Tibial nerve (tissue), 4 donors: ENCODE measurements around the gene KLHL35. TPM values are rescaled to one million over a fixed set of nuclear protein-coding genes. Genes with fewer than 3 reads are reported as not detected.

Source experiments
- DNase-seq, 2 donors: peaks; one replicate each; pipeline ENCODE4 v3.0.0-alpha.2; 2019; ENCODE audit warnings: low spot score in 2 of 2
- H3K27ac ChIP-seq, 4 donors: fragments of 200-600 bp; sonication (generic) in 3 of 4; one replicate each; pipeline ENCODE4 v1.5.1; 2017 to 2019; ENCODE audit warnings: mild to moderate bottlenecking in 1 of 4
- H3K27me3 ChIP-seq, 2 donors: fragments of 200-600 bp; sonication (generic) in 1 of 2; one replicate each; pipeline versions ENCODE4 v1.5.1 to v1.6.0; 2017 to 2019
- H3K36me3 ChIP-seq, 3 donors: fragments of 200-600 bp; sonication (generic); one replicate each; pipeline ENCODE4 v1.5.1; 2018 to 2019
- H3K4me1 ChIP-seq, 4 donors: fragments of 200-600 bp; sonication (generic) in 3 of 4; one replicate each; pipeline ENCODE4 v1.5.1; 2017 to 2019
- H3K4me3 ChIP-seq, 4 donors: fragments of 200-600 bp; sonication (generic) in 3 of 4; one replicate each; pipeline ENCODE4 v1.5.1; 2017 to 2019; ENCODE audit warnings: mild to moderate bottlenecking in 1 of 4, moderate library complexity in 1 of 4
- H3K9me3 ChIP-seq, 4 donors: fragments of 200-600 bp; sonication (generic) in 3 of 4; one replicate each; pipeline ENCODE4 v1.5.1; 2017 to 2019
- EP300 ChIP-seq, 2 donors: sonication (generic); formaldehyde crosslinking; IDR thresholded peaks; one replicate each; pipeline ENCODE4 v1.6.1; 2017; ENCODE audit warnings: antibody characterized with exemption in 2 of 2, mild to moderate bottlenecking in 1 of 2
- POLR2A ChIP-seq, 2 donors: fragments of 450-650 bp; IDR thresholded peaks; one replicate each; pipeline ENCODE4 v1.6.1; 2017; ENCODE audit warnings: antibody characterized with exemption in 2 of 2, mild to moderate bottlenecking in 2 of 2, moderate library complexity in 2 of 2
- WGBS, 2 donors: methylation state at CpG; one replicate each; pipeline ENCODE4 v1.1.5; 2018; 5-methylcytosine and 5-hydroxymethylcytosine counted together
- total RNA-seq, 4 donors: library from RNA; depleted of rRNA; stranded (reverse); fragments of >200 nt; gene quantifications; one replicate each; pipeline ENCODE4 v1.1.0, GENCODE V29; 2016
- TF ChIP-seq, protein P1 (sequence below), 5 experiments: fragments of 200-600 bp in 3 of 5; fragments of 450-650 bp in 2 of 5; sonication (generic) in 3 of 5; IDR thresholded peaks; one replicate each; pipeline ENCODE4 v1.5.1; 2016 to 2019; ENCODE audit warnings: antibody characterized with exemption in 5 of 5, mild to moderate bottlenecking in 3 of 5, moderate library complexity in 2 of 5

KLHL35 gene
- total RNA-seq, 4 donors from 2014 or later = 3.0 to 11.1 (median 6.6) TPM

DNA sequence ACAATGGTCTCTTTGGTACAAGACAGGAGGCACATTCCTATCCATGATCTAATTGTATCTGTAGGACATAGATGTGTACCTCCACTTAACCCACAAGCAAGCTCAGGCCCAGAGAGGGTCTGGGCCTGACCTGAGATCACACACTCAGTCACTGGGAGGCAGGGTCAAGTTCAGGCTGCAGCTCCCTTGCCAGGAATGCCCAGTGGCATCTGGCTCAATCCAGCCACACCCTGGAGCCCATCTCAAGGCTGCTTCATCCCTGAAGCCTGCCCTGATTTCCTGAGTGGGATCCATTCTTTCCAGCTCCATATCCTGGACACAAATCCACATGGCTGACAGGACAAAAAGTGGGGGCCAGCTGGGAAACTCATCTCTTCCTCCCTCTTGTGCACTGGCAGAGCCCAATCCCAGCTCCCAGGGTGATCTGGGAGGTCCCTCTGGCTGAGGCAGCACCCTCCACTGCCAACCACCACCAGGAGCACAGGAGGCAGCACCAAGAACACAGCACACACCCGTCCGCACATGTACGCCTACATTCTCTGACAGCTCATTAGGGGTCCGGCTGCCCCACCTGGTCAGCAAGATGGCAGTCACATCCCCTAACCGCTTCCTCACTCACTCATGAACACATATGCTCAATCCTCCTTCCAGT lies 39.2 kb upstream of the KLHL35 start:
- TF ChIP-seq POLR2A (IDR thresholded peaks at IDR 0.05) = no peak
- TF ChIP-seq EP300 (IDR thresholded peaks at IDR 0.05) = no peak
- TF ChIP-seq, protein P1, sequence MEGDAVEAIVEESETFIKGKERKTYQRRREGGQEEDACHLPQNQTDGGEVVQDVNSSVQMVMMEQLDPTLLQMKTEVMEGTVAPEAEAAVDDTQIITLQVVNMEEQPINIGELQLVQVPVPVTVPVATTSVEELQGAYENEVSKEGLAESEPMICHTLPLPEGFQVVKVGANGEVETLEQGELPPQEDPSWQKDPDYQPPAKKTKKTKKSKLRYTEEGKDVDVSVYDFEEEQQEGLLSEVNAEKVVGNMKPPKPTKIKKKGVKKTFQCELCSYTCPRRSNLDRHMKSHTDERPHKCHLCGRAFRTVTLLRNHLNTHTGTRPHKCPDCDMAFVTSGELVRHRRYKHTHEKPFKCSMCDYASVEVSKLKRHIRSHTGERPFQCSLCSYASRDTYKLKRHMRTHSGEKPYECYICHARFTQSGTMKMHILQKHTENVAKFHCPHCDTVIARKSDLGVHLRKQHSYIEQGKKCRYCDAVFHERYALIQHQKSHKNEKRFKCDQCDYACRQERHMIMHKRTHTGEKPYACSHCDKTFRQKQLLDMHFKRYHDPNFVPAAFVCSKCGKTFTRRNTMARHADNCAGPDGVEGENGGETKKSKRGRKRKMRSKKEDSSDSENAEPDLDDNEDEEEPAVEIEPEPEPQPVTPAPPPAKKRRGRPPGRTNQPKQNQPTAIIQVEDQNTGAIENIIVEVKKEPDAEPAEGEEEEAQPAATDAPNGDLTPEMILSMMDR (IDR thresholded peaks at IDR 0.05) = no peak
- H3K36me3 ChIP-seq = no peaks in the 10 kb centered on the region
- no peak for DNase-seq
- H3K27me3 ChIP-seq = no peaks in the 10 kb centered on the region
- no peak overlapping the region for H3K4me3 ChIP-seq
- H3K4me1 ChIP-seq = peaks cover 0 to 60% (median 24%) of the 10 kb centered on the region in 4 donors
- no peaks in the 10 kb centered on the region for H3K9me3 ChIP-seq
- WGBS, 2 donors = 91 to 92% methylated on average over 5 of the region's 5 CpGs
- H3K27ac ChIP-seq = peak overlapping the region in 1 of 4 donors; percentile 9

DNA sequence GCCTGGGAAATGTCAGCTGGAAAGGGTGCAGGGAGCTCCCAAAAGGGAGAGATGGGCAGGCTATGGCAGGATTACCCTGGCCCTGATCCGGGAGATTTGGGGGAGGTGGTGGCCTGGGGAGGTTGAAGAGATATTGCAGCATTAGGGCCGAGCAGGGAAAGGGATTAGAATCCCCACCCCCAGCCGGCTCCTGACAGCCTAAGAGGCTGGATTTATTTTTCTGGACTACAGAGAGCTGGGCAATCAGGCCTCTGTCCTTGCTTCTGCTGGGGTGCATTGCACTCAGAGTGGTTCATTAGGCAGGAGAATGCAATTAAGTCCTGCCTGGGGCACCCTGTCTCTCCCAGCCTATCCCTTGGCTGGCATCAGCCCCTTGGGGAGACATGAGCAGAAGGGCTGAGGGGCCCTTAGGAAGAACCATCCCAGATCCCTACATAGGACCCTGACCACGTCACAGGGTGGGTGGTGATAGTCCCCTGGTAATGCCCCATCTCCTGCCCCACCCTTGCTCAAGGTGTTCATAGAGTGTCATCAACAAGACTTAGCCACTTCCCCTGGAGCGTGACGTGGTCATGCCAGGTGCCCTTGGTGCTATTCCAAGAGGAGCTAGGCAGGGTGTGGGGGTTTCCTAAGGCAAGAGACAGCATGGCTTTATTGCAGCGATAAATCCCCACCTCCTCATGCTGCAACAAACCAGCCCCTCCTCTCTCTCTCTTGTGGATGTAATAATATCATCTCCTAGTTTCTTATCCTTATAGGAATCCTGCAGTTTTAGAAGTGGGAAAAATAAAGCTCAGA lies 38.4 kb upstream of the KLHL35 start:
- Histone ChIP-seq H3K36me3 (no peaks in the 10 kb centered on the region), H3K4me1 (peaks cover 0 to 60% (median 20%) of the 10 kb centered on the region in 4 donors), H3K27me3 (no peaks in the 10 kb centered on the region), H3K27ac (no peak overlapping the region), H3K4me3 (no peak overlapping the region), H3K9me3 (no peaks in the 10 kb centered on the region)
- WGBS, 2 donors = 71 to 72% methylated on average over 7 of the region's 7 CpGs
- TF ChIP-seq, protein P1 (IDR thresholded peaks at IDR 0.05) = no peak
- TF ChIP-seq POLR2A (IDR thresholded peaks at IDR 0.05) (no peak), EP300 (IDR thresholded peaks at IDR 0.05) (no peak)
- DNase-seq = no peak

DNA sequence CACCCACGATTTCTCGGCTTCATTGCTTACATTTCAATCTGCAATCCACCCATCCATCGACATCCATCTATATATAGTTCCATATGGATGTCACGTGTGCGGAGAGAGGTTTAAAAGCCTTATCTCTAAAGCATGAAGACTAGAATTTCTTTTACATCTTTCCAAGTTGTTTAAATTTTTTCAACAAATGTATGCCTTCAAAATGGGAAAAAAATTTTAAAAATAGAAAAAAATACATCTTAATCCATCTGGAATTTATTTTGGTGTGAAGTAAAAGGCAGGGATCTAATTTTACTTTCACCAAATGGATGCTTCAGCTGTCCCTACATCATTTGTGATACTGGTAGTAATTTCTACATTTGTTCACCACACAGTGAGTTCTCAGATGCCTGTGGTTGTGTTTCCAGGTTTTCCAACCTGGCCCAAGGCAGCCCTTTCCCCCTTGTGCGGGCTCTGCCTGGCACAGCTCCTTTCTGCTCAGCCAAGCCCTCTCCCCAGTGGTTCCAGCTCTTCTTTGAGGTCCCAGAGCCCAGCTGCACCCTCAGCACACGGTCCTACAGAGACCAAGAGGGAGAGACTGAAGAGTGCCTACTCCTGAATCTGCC lies 37.6 kb upstream of the KLHL35 start:
- Histone ChIP-seq H3K4me1 (peaks cover 0 to 60% (median 12%) of the 10 kb centered on the region in 4 donors), H3K4me3 (no peak overlapping the region), H3K9me3 (no peaks in the 10 kb centered on the region), H3K27me3 (no peaks in the 10 kb centered on the region), H3K36me3 (no peaks in the 10 kb centered on the region), H3K27ac (no peak overlapping the region)
- TF ChIP-seq POLR2A (IDR thresholded peaks at IDR 0.05) = no peak
- TF ChIP-seq, protein P1 (IDR thresholded peaks at IDR 0.05) = no peak
- TF ChIP-seq EP300 (IDR thresholded peaks at IDR 0.05) = no peak
- WGBS, 2 donors = 76 to 83% methylated on average over 7 of the region's 7 CpGs
- DNase-seq = no peak

DNA sequence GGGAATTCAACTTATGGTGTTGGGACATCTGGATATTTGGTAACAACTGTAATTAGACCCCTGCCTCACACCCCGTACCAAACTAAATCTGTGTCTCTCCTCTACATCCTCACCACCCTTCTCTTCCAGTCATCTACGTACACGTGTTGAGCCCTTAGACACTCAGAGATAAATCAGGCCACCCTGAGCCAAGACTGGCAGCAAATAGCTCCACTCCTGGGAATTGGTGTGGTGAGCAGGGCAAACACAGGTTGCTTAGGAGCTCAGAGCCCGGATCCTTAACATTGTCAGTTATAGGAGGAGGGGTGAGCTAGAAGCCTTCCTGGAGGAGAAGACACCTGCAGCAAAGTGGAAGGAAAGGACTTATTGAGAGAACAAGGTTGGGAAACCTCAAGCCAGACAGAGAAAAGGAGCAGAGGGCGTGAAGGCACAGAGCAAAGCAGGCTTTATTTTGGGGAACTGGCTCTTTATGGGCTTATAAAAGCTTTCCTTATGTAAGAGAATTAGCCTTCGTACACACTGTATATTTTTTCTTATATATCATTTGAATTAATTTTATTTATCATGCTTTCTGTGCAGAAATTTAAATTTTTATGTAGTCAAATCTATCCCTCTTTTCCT lies 36.9 kb upstream of the KLHL35 start:
- Histone ChIP-seq H3K36me3 (no peaks in the 10 kb centered on the region), H3K27ac (peak overlapping the region in 1 of 4 donors; percentile 61), H3K4me1 (peaks cover 0 to 58% (median 8%) of the 10 kb centered on the region in 4 donors), H3K9me3 (no peaks in the 10 kb centered on the region), H3K27me3 (no peaks in the 10 kb centered on the region), H3K4me3 (no peak overlapping the region)
- WGBS, 2 donors = 67 to 72% methylated on average over 6 of the region's 6 CpGs
- no peak for DNase-seq
- TF ChIP-seq, protein P1 (IDR thresholded peaks at IDR 0.05) = no peak
- no peak for TF ChIP-seq EP300 (IDR thresholded peaks at IDR 0.05)
- no peak for TF ChIP-seq POLR2A (IDR thresholded peaks at IDR 0.05)
